HL-60 (cell line): ENCODE data around the gene ERBB4.

Experiments
- CTCF ChIP-seq: IDR thresholded peaks from one replicate; pipeline ENCODE4 v1.5.1; 2011; ENCODE audit warnings: low read length, control low read depth, inconsistent platforms; ENCODE audit not compliant: insufficient read depth
- GABPA ChIP-seq: IDR thresholded peaks from 2 replicates; pipeline ENCODE4 v1.6.1; 2012; ENCODE audit warnings: low read depth
- POLR2AphosphoS5 ChIP-seq: IDR thresholded peaks from 2 replicates; pipeline ENCODE4 v1.6.1; 2012; ENCODE audit warnings: low read depth
- REST ChIP-seq: IDR thresholded peaks from 2 replicates; pipeline ENCODE4 v1.6.1; 2012; ENCODE audit warnings: low read depth; ENCODE audit not compliant: insufficient replicate concordance

DNA sequence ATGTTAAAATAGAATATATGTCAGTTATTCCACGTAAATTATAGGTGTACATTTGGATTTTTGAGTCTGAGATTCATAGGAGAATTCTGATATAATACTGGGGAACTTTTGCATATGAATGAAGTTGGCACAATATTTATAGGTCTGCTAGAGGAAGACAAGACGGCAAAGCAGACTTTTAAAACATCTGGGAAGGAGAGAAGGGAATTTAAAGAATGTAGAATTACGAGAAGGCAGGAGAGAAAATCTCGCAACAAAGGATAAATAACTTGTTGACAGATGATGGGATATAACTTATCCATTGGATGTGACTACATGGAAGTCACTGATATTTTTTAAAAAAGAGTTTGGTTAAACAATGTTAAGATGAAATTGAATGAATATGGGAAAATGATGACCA lies 615.6 kb downstream of the ERBB4 start:
- no peak for TF ChIP-seq CTCF
- TF ChIP-seq POLR2AphosphoS5 = no peak
- TF ChIP-seq REST = no peak
- no peak for TF ChIP-seq GABPA
